WI38 (cell line): ENCODE measurements around the gene FAM78B.
A peak's percentile ranks its signal among the peaks of the same experiment; 100 is the strongest.

Experiments
- H3K4me3 ChIP-seq: 2 replicates; pipeline ENCODE4 v1.5.1; 2011; ENCODE audit warnings: low read depth, mild to moderate bottlenecking, control low read depth, low read length
- TF ChIP-seq, protein P1 (sequence below): IDR thresholded peaks from 2 replicates; pipeline ENCODE4 v1.5.1; 2012; ENCODE audit warnings: low read depth, mild to moderate bottlenecking, control low read depth, low read length

Gene FAM78B

DNA sequence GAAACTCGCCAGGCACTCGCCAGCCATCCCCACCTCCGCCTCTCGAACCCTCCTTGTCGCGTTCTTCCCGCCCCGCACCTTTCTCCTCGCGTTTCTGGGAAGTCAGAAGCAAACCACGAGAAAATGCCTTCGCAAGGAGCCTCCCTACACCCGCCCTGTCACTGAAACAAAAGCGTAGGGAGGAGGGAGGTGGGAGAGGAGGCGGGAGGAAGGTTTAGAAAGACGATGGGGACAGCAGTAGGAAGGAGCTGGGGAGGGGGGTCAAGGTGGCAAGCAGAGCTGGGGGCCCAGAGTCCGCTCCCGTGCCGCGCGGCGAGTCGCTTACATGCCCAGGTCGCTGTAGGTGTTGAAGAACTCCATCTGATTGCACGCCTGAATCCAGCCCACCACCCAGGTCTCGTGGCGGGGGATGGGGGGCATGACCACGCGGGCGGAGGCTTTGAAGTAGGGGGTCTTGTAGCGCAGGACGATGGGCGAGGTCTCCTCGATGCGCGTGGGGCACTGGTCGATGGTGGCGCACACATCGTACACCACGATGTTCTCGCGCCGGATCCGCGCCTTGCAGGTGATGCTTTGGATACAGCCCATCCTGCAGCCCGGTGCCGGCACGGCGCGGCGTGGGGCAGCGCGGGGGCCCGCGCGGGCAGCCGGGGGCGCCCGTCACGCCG lies 1.0 kb downstream of the FAM78B start:
- TF ChIP-seq, protein P1, sequence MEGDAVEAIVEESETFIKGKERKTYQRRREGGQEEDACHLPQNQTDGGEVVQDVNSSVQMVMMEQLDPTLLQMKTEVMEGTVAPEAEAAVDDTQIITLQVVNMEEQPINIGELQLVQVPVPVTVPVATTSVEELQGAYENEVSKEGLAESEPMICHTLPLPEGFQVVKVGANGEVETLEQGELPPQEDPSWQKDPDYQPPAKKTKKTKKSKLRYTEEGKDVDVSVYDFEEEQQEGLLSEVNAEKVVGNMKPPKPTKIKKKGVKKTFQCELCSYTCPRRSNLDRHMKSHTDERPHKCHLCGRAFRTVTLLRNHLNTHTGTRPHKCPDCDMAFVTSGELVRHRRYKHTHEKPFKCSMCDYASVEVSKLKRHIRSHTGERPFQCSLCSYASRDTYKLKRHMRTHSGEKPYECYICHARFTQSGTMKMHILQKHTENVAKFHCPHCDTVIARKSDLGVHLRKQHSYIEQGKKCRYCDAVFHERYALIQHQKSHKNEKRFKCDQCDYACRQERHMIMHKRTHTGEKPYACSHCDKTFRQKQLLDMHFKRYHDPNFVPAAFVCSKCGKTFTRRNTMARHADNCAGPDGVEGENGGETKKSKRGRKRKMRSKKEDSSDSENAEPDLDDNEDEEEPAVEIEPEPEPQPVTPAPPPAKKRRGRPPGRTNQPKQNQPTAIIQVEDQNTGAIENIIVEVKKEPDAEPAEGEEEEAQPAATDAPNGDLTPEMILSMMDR: no peak
- H3K4me3 ChIP-seq: no peak overlapping the region

DNA sequence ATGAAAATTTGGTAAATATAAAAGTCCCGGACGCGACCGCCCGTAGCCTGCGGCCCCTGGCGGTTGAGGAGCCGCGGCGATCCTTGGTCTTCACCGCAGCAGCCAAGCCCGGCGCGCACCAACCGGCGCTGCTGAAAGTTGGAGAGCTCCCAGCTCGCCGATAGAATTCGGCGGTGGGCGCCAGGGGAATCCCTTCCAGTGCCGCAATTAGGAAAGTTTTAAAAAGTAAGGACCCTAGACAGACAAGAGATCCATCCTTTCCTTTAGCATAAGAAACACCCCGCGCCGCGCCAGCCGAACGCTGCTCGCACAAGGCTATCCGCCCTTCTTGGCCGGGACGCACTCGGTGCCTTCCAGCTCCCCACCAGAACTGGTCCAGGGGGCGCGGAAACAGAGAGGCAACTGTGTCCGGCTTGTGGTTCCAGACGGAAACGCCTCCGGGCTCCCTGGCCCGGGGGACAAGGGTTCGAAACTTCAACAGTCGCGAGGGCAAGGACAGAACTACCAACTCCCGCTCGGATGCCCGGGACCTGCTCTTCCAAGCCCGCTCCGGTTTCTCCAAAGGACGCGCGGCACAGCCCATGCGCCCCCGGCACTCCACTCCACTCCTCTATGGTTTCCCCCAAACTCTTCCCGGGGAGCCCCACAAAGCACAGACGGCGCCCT lies 1.7 kb downstream of the FAM78B start:
- no peak overlapping the region for H3K4me3 ChIP-seq
- TF ChIP-seq, protein P1: peak; percentile 39

DNA sequence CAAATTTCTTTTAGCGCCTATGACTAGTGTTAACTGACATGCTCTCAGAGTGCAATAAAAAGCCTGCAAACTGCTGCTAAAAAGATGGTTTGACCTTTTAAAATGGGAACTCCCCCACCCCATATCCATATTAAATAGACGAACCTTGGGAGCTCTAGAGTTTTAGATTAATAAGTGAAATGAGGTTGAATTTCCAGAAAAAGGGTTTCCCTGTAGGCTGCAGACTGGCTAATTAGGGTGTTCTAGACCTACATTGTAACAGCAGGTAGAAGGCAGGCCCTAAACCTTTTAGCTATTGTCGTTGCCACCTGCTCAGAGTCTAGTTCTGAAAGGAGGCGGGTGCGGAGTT lies 2.2 kb downstream of the FAM78B start:
- H3K4me3 ChIP-seq: no peak overlapping the region
- TF ChIP-seq, protein P1: no peak

DNA sequence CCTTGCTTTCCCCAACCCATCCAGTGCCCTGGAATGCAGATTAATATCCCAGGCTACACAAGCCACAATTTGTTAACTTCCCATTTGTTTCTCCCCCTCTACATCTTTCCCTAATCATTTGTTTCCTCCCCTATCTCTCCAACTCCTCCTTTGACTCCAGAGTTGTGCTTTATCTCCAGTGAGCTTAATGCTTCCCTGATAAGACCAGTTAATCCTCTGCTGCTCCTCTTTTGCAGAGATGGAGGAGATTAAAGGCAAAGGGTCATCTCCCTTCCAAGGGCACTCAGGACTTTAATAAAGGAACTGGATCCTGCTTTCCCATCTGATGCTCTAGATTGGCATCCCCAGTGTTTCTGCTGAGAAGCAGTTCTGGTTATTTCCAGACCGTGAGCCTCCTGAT lies 7.1 kb downstream of the FAM78B start:
- TF ChIP-seq, protein P1: no peak
- no peak overlapping the region for H3K4me3 ChIP-seq

DNA sequence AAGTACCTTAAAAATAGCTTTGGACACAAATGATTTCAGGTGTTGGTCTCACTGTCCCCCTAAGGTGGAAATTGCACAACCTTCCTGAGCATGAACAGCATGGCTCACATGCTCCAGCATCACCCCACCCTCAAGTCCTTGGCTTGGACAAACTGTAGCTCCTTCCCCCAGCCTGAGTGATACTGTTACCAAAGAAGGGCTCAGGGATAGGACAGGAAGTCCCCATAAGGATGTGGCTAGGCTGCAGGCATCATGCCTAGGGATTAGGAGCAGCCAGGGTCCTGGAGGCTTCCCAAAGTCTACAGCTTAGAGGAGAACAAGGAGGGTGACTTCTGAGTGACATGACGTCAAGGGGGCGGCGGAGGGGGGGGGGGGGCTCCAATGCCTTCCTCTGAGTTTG lies 10.1 kb downstream of the FAM78B start:
- TF ChIP-seq, protein P1: no peak
- no peak overlapping the region for H3K4me3 ChIP-seq

DNA sequence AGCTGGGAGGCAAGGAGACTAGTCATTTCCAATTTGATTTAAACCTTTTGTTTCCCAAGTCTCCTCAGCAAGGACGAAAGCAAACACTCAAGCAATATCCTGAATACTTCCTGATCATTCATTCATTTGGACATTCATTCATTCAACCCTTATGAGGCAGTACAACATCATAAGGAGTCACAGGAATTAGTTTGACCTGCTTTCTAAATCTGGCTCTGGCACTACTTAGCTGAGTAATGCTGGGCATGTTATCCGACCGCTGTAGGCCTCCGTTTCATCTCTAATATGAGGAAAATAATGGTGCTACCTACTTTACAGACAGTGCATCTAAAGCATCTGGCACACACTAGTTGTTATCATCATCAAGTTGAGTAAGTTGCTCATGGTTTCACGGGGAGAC lies 11.7 kb downstream of the FAM78B start:
- TF ChIP-seq, protein P1: no peak
- H3K4me3 ChIP-seq: no peak overlapping the region

DNA sequence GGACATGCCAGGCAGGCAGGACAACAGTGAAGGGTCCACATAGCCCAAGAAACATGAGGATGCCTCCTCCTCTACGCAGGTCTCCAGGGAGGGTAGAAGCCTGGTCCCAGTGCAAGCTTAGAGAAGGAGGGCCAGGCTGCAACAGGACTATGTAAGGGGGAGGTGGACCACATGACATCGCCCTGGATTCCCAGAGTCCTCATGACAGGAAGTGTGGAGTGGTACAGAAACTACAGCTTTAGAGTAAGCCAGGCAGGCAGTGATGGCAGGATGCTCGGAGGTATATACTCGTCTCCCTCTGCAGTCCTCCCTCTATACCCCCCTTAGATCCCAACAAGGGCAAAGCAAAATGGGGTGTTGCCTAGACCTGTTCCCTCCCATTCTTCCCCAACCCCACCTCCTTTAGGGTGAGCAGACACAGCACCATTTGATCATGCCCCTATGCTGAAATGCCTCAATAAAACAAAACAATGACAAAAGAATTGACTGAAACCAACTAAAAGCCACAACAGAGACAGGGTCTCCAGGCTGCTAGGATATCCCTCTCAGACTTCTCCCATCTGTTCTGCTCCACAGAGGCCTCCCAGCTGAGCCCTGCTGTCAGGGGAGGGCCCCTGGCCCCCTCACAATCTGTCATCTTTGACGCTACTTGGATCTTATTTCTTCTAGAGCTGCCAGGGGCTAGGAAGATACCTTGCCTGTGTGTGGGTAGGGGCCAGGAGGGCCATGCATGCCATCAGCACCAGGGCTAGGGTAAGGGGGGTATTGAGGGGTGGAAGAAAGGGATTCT lies 13.1 kb downstream of the FAM78B start:
- TF ChIP-seq, protein P1: no peak
- no peak overlapping the region for H3K4me3 ChIP-seq
